Hepatic stellate cell (primary cell): ENCODE data around the gene SCGB3A1.

Experiments
- DNase-seq: peaks from one replicate; pipeline ENCODE4 v3.0.0; 2011; ENCODE audit warnings: low spot score

SCGB3A1 gene, protein sequence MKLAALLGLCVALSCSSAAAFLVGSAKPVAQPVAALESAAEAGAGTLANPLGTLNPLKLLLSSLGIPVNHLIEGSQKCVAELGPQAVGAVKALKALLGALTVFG

DNA sequence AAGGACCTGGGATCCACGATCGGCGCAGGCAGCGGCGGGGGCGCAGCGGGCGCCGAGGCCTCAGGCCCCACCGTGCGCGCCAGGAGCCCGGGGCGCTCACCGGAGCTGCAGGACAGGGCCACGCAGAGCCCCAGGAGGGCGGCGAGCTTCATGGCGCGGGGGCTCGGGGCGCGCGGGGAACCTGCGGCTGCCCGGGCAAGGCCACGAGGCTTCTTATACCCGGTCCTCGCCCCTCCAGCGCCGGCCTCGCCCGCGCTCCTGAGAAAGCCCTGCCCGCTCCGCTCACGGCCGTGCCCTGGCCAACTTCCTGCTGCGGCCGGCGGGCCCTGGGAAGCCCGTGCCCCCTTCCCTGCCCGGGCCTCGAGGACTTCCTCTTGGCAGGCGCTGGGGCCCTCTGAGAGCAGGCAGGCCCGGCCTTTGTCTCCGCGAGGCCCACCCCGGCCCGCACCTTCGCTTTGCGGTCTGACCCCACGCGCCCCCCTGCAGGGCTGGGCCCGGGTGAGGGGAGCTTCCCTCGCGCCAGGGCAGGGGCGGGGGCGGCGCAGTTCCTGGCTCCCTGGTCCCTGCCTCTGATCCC, at the start of gene SCGB3A1:
TSS of gene SCGB3A1 (minus strand) at position 189 of the 577 bp plus-strand sequence. CDS start at position 152, 37 bp downstream.
- no peak for DNase-seq

GRCh38 chr5:180640611-180640860, 49.2 kb upstream of the SCGB3A1 start:
- no peak for DNase-seq

GRCh38 chr5:180639741-180640610, 48.7 kb upstream of the SCGB3A1 start:
- DNase-seq, result no peak

DNA sequence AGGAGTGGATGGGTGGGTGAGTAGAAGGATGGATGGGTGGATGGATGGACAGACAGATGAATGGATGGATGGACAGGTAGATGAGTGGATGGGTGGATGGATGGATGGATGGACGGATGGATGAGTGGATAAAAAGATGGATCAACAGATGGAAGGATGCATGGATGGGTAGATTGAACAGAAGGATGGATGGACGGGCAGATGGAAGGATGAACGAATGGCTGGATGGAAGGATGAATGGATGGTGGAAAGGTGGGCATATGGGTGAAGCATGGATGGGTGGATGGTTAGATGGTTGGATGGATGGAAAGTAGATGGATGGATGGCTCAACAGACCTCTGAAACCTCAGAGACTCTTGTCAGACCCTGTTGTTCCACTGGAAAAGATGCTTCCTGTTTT, 48.0 kb upstream of the SCGB3A1 start:
- DNase-seq, result no peak

DNA sequence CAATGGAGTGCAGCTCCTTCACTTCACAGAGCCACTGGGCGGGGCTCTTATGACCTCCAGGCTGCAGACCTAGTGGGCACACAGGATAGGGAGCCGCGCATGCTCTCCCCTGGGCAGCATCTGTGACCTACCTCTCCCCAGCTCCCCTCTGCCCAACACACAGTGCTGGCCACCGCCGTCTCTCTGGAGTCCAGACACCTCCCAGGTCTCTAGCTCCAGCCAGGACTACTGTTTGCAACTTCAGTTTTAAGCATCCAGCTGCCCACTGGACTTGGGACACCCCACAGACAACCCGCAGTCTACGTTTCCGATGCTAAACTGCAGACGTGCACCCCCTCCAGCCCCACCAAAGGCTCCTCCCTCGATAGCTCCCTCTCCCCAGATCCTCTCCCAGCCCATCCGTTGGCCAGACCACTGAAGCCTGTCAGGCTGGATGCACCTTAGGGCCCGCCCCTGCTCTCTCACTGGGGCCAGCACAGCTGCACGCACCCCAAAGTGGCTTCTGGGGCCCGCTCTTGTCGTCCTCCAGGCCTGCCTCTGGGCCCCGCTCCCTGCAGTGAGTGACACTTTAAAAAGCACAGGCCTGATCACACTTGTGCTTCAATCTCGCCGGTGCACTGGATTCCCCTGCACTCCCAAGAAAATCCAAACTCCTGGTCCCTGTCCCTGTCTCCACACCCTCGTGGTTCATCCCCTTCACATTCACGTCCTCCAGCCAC, 46.8 kb upstream of the SCGB3A1 start:
- no peak for DNase-seq

DNA sequence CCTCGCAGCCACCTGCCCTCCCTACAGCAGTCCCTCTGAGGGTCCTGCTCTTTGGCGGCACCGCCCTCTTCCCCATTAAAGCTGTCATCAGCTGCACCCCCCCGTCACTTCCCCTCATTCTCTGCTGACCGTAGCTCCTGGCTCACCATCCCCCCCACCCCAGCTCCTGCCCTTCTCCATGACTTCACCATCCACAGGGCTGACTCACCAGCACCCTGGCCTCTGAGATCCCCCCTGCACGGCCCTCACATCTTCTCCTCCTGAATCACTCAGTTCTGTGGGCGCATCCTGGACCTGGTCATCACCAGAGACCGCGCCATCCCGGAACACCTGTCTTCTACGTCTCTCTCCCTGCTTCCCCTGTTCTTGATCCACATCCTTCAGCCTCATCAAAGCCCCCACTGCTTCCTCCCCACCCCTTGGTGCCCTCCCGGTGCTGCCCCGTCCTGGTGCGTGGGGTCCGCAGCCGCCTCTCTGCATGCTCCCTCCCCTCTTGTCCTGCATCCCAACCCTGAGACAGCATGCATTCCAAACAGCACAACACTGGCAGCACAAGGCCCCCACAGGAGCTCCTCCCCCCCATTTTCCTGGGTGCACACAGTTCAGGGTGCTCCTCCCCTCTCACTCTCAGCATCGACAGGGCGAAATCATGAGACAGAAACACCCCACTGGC, 45.2 kb upstream of the SCGB3A1 start:
- DNase-seq, result no peak

- no peak for DNase-seq
Observed at GRCh38 chr5:180636016-180636402, 44.7 kb upstream of the SCGB3A1 start.

DNA sequence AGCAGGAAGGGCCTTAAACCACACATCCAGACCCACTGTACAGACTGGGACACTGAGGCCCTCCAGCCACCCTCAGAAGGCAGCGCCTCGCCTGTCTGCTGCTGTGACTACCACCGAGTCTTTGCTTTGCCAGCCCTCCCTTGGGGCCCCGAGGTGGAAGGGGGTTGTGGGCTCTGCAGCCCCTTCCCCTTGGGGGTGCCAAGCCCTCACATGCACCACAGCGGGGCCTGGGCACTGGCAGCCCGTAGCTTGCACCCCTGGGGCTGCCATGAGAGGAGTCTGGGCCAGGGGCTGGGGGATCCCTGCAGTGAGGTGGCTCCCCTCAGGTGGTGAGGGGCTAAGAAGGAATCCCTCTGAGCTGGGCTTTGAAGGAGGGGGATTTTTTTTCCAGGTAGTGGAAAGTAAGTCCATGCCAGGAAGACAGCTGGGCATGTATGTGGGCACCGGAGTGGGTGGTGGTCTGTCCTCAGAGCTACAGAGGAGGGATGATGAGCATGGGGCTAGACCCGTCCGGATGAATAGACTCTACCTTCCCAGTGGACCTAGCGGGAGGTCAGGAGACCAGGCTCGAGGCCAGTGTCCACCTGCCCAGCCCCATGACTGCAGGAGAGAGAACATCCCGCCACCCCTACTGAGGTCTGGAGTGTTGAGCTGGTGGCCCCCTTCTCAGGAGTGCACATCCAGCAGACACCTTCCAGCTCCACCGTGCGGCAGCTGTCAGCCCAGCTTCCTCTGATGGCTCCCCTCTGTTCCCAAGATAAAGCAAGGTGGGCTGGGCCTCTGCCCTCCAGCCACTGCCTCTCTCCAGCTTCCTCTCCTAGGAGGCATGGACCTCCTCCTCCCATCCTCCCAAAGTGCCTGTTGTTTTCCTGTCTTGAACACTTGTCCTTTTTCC, 42.2 kb upstream of the SCGB3A1 start:
- no peak for DNase-seq

- DNase-seq, result no peak
Observed at GRCh38 chr5:180632768-180633167, 41.5 kb upstream of the SCGB3A1 start.

DNA sequence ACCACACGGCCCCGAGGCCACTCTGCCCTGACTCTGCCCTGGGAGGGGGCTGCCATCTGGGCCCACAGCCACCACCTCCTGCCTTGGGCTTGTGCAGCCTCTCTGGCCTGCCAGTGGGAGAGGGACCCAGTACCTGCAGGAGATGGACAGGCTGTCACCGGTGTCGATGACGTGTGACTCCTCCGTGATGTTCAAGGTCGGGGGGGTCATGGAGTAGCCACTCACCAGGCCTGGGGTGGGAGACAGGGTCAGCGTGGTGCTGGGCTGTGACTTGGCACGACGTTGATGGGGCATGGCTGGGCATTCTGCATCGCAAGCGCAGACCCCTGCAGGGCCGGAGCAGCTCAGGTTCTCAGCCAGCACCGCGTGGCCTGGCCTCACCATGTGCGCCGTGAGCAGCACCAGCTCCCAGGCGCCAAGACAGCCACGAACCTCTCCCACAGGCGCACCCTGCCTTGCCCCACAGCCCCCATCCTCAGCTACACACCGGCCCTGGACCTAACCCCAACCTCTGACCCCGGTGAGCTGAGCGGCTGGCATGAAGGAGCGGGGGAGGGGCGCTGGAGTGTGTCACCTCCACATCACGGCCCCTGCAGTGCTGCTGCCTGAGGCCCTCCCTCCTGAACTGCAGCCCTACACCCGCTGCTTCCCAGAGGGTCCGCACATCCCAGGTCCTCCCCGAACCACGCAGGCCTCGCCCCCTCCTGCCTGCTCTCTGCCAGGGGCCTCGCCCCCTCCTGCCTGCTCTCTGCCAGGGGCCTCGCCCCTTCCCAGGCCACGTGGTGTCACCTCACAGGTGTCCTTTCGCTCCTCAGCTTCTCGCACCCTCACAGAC, 40.5 kb upstream of the SCGB3A1 start:
- no peak for DNase-seq

DNA sequence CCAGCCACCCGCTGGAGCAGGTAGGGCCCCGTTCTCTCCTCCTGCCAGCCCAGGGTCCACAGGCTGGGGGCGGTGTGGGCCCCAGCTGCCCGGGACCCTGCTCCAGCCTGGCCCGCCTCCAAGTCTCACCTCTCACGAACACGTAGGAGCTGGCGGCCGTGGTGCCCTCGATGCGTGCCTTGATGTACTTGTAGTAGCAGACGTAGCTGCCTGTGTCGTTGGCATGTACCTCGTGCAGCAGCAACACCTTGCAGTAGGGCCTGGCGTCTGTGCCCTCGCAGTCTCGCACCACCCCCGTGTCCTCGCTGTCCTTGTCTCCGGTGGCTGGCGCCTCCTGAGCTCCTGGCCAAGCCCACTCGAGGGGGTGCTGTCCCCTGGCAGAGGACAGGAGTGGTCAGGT, 39.1 kb upstream of the SCGB3A1 start:
- DNase-seq, result no peak

DNA sequence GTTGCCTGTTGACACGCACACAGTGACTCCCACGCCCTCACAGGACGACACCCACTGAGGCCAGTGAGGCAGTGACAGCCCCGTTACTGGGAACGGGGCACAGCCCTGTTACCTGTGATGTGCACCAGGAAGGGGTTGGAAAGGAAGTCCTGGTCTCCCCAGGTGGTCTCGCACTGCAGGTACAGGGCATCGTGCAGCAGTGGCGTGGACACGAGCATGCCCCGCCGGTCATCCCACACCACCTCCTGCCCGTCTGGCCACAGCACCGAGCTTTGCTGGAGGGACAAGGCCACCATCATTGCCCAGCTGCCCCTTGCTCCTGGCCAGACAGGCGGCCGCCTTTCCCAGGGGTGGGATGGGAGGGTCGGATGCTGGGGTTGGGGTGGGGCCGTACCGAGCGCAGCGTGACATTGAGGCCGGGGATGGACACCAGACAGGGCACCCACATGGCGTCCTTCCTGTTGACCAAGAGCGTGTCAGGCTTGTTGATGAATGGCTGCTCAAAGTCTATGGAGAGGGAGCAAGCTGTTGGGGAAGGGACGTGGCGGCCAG, 38.6 kb upstream of the SCGB3A1 start:
- no peak for DNase-seq

DNA sequence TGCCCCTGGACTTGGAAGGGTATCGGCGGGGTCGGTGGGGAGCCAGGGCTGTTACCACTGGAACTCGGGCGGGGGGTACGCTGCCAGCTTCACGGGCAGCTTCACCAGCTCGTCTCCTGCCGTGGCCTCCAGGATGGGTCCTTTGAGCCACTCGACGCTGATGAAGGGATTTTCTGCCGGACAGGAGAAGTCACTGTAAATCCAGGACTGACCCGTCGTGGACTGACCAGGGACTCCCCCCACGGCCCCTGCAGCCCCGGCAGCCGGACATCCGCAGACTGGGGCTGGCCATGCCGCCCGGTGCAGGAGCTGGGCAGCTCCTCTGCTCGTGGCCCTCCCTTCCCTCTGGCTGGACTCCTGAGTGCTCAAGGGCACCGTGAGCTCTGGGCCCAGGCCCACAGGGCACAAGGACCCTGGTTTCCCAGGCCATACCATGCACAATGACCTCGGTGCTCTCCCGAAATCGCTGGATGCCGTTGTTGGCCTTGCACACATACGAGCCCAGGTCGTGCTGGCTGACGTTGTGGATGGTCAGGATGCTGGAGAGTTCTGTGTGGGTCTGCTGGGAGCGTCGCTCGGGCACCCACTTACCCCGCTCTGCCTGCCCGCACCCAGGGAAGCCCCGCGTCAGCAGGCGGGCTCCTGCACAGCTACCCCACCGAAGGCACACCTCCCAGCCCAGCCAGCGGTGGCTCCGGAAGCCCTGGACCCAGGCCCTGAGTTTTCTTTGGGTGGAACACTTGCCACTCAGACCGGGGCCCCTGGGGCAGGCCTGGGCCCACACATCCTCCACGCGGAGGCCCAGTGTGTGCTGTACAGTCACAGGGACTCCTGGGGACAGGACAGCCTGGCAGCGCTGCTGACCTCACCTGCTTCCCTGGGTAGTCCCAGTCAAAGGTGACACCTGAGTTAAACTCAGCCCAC, 37.8 kb upstream of the SCGB3A1 start:
- no peak for DNase-seq

GRCh38 chr5:180628211-180628610, 36.9 kb upstream of the SCGB3A1 start:
- no peak for DNase-seq

GRCh38 chr5:180627386-180628120, 36.3 kb upstream of the SCGB3A1 start:
- no peak for DNase-seq

DNA sequence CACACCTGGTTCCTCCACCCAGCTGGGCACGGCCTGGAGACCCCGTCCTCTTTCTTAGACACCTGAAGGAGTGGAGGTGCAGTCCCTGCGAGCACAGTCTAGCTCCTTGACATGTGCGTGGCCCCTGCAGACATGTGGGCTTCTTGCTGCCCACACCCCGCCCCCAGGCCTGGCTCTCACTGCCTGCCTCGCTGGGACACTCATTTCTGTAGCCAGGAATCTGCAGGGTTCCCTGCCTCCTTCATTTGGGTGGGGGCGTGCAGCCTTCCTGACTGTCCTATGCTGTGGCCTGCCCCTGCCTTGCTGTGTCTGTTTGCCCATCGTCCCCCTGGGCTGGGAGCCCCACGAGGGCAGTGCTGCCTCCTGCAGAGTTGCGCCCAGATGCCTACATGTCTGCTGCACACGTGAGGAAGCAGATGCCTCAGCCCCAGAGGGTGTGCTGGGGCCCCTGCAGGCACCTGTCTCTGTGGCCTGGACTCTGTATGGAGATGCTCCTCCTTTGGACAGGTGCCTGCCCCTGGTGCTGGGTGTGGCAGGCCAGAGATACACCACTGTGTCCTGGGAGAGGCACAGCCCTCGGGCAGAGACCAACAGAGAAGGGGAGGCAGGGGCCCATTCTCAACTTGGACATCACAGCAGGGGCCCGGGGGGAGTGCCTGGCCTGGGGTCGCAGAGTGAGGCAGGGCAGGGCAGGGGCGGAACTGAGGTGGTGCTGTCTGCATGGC, 35.5 kb upstream of the SCGB3A1 start:
- DNase-seq, result no peak

- DNase-seq, result no peak
Observed at GRCh38 chr5:180625791-180626660, 34.7 kb upstream of the SCGB3A1 start.
